NCI-H2171 (cell line): ENCODE data around the gene CH25H.
"Not testable (repeated sequence)": the region's sequence is repeated elsewhere in the genome, so short reads cannot be mapped to it uniquely, and the experiment has no call there.

Experiments
- DNase-seq: peaks from one replicate; lab custom pipeline; 2025; lab: John Stamatoyannopoulos, UW

Gene CH25H

DNA sequence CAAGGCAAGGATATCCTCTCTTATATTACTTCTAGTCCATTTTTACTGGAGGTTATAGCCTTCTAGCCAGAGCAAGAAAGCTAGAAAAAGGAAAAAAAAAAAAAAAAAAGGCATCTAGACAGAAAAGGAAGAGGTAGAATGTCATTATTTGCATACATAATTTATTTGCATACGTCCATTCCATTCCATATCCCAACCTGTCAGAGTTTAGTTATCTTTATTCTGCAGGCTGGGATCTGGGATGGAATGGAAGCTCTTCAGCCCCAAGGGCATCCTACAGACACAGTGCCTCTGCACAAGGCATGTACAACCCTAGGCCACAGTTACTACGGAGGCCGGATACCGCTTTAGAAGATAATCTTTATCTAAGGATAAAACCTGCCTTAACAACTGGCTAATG is 9.6 kb downstream of the CH25H start:
- no peak for DNase-seq

DNA sequence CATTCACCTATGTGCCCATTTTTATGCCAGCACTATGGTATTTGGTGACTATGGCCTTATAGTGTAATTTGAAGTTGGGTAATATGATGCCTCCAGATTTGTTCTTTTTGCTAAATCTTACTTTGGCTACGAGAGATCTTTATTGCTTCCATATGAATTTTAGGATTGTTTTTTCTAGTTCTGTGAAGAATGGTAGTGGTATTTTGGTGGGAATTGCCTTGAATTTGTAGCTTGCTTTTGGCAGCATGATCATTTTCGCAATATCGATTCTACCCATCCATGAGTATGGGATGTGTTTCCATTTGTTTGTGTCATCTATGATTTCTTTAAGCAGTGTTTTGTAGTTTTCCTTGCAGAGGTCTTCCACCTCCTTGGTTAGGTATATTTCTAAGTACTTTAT is 15.8 kb downstream of the CH25H start:
- DNase-seq = not testable (repeated sequence)

DNA sequence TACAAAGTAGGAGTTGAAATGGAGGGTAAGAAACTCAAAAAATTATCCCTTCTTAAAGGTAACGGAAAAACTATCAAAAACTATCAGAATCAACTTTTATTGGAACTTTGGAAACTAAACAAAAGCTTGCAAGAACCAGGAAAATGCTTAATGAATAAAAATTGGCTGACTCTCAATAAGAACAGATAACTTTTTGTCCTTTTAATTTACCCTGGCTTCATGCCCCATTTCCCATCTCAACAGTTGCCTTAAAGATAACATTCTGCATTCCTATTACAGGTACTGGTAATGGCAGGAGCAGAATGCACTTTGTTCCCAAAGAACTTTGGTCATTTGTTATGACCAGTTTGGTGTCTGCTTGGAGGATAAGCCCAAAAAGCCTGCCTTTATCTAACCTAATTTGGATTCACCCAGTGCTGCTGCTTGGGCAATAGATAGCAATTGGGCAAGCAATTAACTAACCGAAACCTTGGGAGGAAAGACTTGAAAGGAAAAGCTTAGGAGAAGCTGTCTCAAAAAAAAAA is 17.8 kb downstream of the CH25H start:
- no peak for DNase-seq

GRCh38 chr10:89185658-89186057 is 21.5 kb downstream of the CH25H start:
- DNase-seq = no peak

DNA sequence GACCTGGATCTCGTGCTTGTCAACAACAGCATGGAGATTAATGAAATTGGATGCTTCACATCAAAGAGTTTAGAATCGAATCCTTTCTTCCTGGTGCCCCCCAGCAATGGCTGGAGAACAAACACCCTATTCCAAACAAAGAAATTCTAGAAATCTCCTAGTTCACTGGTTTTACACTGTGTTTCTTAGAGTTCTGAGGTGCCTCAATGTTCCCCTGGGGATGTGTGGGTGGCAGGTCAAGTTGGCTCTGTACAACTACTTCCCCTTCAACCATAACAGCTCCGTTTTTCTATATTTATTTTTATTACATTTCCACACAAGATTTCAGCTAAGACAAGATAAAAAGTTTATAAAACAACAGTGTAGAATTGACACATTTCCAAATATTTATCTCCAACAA is 22.5 kb downstream of the CH25H start:
- no peak for DNase-seq

DNA sequence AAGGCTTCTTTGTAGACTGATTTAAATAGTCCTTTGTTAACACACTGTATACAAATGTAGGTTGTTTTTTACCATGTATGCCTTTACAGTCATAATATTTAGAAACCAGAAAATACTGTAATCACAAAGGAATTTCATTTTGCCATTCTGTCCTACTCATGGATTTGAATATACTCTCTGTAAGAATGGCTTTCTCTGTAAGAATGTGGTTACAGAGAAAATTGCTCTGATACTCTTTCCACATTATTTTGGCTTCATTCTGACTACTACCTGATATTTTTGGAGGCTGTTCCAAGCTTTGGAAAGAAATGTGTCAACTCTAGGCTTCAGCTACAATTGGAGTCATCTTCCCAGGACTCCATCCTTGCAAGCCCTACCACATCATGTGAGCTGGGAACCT is 23.5 kb downstream of the CH25H start:
- no peak for DNase-seq

DNA sequence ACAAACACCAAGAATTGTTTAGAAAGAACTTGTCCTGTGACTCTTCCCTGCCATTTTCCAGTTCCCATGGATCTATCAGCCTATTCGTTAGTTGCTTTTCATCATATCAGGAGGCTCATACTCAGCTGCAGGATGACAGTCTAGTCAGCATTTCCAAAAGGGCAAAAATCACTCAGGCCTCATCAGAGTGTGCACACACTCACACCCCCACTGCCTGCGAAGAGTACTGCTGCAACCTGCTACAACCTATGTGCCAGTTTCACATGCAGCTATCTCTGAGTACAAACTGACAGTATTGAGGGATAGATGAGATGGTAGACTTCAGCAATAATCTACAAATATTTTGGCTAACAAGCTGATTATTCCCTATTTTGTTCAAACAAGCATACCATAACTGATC is 24.2 kb downstream of the CH25H start:
- no peak for DNase-seq

- no peak for DNase-seq
Measured at GRCh38 chr10:89175816-89176215, 31.3 kb downstream of the CH25H start.

DNA sequence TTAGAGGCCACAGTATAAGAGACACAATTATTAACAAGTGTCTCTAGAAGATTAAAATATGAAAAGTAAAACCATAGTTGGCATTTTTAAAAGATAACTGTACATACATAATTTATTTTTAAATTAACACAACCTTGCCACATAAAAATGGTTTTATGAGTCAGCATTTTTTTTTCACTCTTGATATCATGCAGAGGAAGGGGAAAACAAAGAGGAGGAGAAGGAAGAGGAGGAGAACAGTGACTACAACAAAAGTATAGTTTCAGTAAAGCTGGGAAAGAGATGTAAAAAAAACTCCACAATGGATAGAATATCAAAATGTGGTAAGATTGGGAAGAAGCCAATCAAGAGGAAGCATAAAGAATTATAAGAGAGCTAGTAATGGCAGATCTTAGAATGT is 34.0 kb downstream of the CH25H start:
- DNase-seq = no peak

GRCh38 chr10:89171996-89172395 is 35.1 kb downstream of the CH25H start:
- DNase-seq = no peak

GRCh38 chr10:89171263-89171872 is 35.7 kb downstream of the CH25H start:
- DNase-seq = no peak

DNA sequence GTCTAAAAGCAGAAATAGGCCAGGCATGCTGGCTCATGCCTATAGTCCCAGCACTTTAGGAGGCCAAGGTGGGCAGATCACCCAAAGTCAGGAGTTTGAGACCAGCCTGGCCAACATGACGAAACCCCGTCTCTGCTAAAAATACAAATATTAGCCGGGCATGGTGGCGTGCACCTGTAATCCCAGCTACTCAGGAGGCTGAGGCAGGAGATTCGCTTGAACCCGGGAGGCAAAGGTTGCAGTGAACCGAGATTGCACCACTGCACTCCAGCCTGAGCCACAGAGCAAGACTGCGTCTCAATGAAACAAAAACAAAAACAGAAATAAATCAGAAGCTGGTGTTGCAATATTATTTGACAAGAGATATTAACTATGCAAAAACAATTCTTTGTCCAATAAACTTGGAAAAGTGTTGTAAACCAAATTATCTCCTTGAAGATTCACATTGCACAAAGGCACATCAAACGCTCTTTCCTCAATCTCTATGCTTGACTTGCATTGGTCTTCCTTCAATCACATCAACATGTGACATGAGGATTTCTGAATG is 38.7 kb downstream of the CH25H start:
- DNase-seq = not testable (repeated sequence)

GRCh38 chr10:89167915-89168314 is 39.2 kb downstream of the CH25H start:
- DNase-seq = no peak

DNA sequence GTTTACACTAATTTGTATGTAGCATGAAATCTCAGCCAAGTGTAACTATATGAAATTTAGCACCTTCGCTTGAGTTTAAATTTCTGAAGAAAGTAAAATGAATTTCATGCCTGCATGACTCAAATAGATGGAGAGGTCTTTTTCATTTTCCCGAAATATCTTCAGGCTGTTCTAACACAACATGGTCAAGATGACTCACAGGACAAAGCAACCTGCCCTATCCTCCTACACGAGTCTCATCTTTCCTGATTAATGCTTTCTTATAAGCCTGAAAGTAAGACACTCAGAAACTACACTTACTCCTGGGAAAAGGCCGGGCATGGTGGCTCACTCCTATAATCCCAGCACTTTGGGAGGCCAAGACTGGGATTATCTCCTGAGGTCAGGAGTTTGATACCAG is 41.2 kb downstream of the CH25H start:
- no peak for DNase-seq

DNA sequence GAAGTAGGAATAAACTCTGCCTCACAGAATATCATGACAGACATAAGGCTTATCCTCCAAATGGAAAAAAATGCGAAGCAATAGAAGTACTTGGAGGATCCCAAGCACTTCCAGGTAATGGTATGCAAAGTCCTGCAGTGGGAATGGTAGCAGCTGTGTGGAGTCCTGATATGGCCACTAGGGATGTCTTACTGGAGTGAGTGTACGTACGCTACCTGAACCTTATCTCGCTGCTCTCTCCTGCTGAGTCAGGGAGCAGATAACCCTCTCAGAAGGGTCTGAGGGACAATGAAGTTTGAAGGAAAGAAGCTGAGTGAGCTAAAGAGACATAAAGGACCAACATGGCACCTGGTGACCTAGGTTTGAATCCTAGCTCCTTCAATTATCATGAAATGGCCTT is 42.2 kb downstream of the CH25H start:
- DNase-seq = no peak

- DNase-seq = no peak
Measured at GRCh38 chr10:89164080-89164479, 43.0 kb downstream of the CH25H start.

GRCh38 chr10:89163265-89163995 is 43.7 kb downstream of the CH25H start:
- no peak for DNase-seq

- DNase-seq = no peak
Measured at GRCh38 chr10:89162596-89162995, 44.5 kb downstream of the CH25H start.

GRCh38 chr10:89160339-89160738 is 46.8 kb downstream of the CH25H start:
- no peak for DNase-seq

- DNase-seq = no peak
Measured at GRCh38 chr10:89159761-89160160, 47.4 kb downstream of the CH25H start.

DNA sequence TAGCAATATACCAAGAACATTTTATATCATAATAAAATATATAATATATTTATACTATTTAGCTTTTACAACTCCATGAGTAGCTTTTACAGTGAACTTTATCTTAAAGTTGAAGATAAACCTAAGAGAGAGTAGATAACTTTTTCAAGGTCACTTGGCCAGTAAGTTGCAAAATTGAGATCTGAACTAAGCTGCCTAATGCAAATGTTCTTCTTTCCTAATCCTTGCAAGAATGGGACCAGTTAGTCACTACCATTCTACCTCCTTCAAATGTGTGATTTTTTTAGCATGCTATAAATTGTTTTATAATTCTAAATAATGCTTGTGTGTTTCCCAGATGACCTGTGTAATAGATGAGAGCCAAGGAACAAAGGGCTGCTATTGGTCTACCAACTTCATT is 47.8 kb downstream of the CH25H start:
- DNase-seq = no peak

- DNase-seq = no peak
Measured at GRCh38 chr10:89158446-89158845, 48.7 kb downstream of the CH25H start.

GRCh38 chr10:89156161-89156835 is 50.8 kb downstream of the CH25H start:
- DNase-seq = no peak
